Keratinocyte (primary cell): ENCODE results near the gene UNC79.

ENCODE experiments used
- CTCF ChIP-seq, 3 experiments: IDR thresholded peaks in 1 of 3; conservative IDR thresholded peaks in 1 of 3; optimal IDR thresholded peaks in 1 of 3; 2 replicates in 2 of 3; 3 replicates in 1 of 3; pipeline versions ENCODE3 to v1.5.1; 2011; ENCODE audit warnings: low read length in 3 of 3, mild to moderate bottlenecking in 3 of 3, moderate library complexity in 2 of 3, control low read depth in 1 of 3, inconsistent platforms in 1 of 3; ENCODE audit not compliant: insufficient read depth in 2 of 3; ENCODE audit errors: extremely low read depth in 1 of 3
- EZH2 ChIP-seq: IDR thresholded peaks from one replicate; pipeline ENCODE4 v1.6.1; 2012; ENCODE audit warnings: inconsistent platforms, mild to moderate bottlenecking, low read length, moderate library complexity

GRCh38 chr14:93592786-93593185 lies 162.0 kb downstream of the UNC79 start:
- TF ChIP-seq CTCF (optimal IDR thresholded peaks at IDR 0.05 in 1 of 3, IDR thresholded peaks at IDR 0.05 in 1 of 3, conservative IDR thresholded peaks at IDR 0.05 in 1 of 3; ENCODE audit: extremely low read depth in 1 of 3, insufficient read depth in 2 of 3, low read length in 3 of 3): no peak
- TF ChIP-seq EZH2: no peak
